Measurements from ENCODE around the gene PVR. TPM values are rescaled to one million over a fixed set of nuclear protein-coding genes. Genes with fewer than 3 reads are reported as not detected.

Gene PVR
- total RNA-seq, 1 experiment from 2014 or later, result 15.0 TPM

DNA sequence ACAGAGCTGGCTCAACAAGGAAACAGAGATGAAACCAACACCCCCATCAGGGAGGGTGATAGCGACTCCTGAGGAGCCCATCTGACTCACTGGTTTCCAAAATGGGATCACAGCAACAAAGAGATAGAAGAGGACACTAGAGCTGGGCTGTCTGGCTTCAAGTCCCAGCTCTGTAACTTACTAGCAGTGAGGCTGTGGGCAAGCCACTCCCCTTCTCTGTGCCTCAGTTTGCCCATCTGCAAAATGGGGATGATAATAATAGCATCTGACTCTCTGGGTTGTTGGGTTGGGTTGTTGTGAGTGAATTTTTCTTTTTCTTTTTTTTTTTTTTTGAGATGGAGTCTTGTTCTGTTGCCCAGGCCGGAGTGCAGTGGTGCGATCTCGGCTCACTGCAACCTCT, 16.1 kb upstream of the PVR start:
- H3K9me3 Mint-ChIP-seq, result 0 out of 2 replicates have a peak, but pooled peaks cover 5% of the 10 kb centered on the region
- ATAC-seq (no peak), DNase-seq (ENCODE audit: low spot score) (no peak)
- no peak overlapping the region for H3K4me3 Mint-ChIP-seq
- no peak overlapping the region for H3K27ac Mint-ChIP-seq
- peaks cover 4% of the 10 kb centered on the region for H3K4me1 Mint-ChIP-seq
- H3K36me3 Mint-ChIP-seq, result no peaks in the 10 kb centered on the region
- TF ChIP-seq, protein P1, sequence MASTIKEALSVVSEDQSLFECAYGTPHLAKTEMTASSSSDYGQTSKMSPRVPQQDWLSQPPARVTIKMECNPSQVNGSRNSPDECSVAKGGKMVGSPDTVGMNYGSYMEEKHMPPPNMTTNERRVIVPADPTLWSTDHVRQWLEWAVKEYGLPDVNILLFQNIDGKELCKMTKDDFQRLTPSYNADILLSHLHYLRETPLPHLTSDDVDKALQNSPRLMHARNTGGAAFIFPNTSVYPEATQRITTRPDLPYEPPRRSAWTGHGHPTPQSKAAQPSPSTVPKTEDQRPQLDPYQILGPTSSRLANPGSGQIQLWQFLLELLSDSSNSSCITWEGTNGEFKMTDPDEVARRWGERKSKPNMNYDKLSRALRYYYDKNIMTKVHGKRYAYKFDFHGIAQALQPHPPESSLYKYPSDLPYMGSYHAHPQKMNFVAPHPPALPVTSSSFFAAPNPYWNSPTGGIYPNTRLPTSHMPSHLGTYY (CRISPR knock-in tag; IDR thresholded peaks at IDR 0.05), result no peak
- TF ChIP-seq ELF4 (CRISPR knock-in tag; IDR thresholded peaks at IDR 0.05; ENCODE audit: low read depth) (no peak), TP53 (CRISPR knock-in tag; IDR thresholded peaks at IDR 0.05) (no peak), NFATC4 (CRISPR knock-in tag; IDR thresholded peaks at IDR 0.05) (no peak), FOXK1 (CRISPR knock-in tag; IDR thresholded peaks at IDR 0.05) (no peak), JAZF1 (CRISPR knock-in tag; IDR thresholded peaks at IDR 0.05) (no peak), ZNF263 (CRISPR knock-in tag; IDR thresholded peaks at IDR 0.05; ENCODE audit: low read depth) (no peak), IRF2 (CRISPR knock-in tag; IDR thresholded peaks at IDR 0.05; ENCODE audit: borderline replicate concordance, low read depth) (no peak), TEAD1 (CRISPR knock-in tag; IDR thresholded peaks at IDR 0.05) (no peak), FOXJ3 (CRISPR knock-in tag; IDR thresholded peaks at IDR 0.05; ENCODE audit: borderline replicate concordance) (no peak), ZNF423 (CRISPR knock-in tag; IDR thresholded peaks at IDR 0.05) (no peak), ZNF121 (CRISPR knock-in tag; IDR thresholded peaks at IDR 0.05) (no peak), NFE2L1 (CRISPR knock-in tag; IDR thresholded peaks at IDR 0.05) (no peak)
- TF ChIP-seq, protein P2, sequence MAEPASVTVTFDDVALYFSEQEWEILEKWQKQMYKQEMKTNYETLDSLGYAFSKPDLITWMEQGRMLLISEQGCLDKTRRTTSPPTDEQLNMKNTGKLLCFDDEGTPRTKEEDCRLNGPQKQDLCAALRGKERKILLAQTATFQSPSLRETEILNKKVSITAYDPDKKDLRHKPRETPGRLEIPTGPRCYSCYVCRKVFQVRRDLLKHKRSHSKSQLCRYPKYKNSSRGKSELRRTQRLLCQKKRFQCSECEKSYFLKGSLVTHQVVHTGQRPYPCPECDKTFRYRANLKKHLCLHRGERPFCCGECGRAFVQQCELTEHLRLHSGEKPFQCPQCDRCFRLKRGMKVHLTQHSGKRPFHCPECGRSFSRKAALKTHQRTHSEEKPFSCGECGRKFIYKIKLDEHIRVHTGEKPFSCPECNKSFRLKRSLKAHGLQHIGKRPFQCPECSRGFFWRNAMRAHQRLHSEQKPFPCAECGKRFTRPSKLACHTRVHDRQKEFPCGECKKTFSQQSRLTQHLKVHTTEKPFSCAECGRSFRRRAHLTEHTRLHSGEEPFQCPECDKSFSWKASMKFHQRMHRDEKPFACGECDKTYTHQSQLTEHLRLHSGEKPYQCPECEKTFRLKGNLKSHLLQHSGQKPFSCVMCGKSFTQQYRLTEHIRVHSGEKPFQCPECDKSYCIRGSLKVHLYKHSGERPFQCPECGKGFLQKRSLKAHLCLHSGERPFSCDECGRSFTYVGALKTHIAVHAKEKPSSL (CRISPR knock-in tag; conservative IDR thresholded peaks at IDR 0.05), result no peak
- TF ChIP-seq, protein P3, sequence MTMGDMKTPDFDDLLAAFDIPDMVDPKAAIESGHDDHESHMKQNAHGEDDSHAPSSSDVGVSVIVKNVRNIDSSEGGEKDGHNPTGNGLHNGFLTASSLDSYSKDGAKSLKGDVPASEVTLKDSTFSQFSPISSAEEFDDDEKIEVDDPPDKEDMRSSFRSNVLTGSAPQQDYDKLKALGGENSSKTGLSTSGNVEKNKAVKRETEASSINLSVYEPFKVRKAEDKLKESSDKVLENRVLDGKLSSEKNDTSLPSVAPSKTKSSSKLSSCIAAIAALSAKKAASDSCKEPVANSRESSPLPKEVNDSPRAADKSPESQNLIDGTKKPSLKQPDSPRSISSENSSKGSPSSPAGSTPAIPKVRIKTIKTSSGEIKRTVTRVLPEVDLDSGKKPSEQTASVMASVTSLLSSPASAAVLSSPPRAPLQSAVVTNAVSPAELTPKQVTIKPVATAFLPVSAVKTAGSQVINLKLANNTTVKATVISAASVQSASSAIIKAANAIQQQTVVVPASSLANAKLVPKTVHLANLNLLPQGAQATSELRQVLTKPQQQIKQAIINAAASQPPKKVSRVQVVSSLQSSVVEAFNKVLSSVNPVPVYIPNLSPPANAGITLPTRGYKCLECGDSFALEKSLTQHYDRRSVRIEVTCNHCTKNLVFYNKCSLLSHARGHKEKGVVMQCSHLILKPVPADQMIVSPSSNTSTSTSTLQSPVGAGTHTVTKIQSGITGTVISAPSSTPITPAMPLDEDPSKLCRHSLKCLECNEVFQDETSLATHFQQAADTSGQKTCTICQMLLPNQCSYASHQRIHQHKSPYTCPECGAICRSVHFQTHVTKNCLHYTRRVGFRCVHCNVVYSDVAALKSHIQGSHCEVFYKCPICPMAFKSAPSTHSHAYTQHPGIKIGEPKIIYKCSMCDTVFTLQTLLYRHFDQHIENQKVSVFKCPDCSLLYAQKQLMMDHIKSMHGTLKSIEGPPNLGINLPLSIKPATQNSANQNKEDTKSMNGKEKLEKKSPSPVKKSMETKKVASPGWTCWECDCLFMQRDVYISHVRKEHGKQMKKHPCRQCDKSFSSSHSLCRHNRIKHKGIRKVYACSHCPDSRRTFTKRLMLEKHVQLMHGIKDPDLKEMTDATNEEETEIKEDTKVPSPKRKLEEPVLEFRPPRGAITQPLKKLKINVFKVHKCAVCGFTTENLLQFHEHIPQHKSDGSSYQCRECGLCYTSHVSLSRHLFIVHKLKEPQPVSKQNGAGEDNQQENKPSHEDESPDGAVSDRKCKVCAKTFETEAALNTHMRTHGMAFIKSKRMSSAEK (CRISPR knock-in tag; IDR thresholded peaks at IDR 0.05; ENCODE audit: borderline replicate concordance), result no peak
- TF ChIP-seq, protein P4, sequence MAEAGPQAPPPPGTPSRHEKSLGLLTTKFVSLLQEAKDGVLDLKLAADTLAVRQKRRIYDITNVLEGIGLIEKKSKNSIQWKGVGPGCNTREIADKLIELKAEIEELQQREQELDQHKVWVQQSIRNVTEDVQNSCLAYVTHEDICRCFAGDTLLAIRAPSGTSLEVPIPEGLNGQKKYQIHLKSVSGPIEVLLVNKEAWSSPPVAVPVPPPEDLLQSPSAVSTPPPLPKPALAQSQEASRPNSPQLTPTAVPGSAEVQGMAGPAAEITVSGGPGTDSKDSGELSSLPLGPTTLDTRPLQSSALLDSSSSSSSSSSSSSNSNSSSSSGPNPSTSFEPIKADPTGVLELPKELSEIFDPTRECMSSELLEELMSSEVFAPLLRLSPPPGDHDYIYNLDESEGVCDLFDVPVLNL (CRISPR knock-in tag; IDR thresholded peaks at IDR 0.05; ENCODE audit: borderline replicate concordance, low read depth), result no peak
- TF ChIP-seq, protein P5, sequence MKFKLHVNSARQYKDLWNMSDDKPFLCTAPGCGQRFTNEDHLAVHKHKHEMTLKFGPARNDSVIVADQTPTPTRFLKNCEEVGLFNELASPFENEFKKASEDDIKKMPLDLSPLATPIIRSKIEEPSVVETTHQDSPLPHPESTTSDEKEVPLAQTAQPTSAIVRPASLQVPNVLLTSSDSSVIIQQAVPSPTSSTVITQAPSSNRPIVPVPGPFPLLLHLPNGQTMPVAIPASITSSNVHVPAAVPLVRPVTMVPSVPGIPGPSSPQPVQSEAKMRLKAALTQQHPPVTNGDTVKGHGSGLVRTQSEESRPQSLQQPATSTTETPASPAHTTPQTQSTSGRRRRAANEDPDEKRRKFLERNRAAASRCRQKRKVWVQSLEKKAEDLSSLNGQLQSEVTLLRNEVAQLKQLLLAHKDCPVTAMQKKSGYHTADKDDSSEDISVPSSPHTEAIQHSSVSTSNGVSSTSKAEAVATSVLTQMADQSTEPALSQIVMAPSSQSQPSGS (CRISPR knock-in tag; IDR thresholded peaks at IDR 0.05; ENCODE audit: borderline replicate concordance, low read depth), result no peak
- TF ChIP-seq, protein P6, sequence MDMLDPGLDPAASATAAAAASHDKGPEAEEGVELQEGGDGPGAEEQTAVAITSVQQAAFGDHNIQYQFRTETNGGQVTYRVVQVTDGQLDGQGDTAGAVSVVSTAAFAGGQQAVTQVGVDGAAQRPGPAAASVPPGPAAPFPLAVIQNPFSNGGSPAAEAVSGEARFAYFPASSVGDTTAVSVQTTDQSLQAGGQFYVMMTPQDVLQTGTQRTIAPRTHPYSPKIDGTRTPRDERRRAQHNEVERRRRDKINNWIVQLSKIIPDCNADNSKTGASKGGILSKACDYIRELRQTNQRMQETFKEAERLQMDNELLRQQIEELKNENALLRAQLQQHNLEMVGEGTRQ (CRISPR knock-in tag; IDR thresholded peaks at IDR 0.05), result no peak
- ChIA-PET CTCF (interaction anchor here (1.0 to 1.8 kb wide), 3 partner anchors 44 to 62 kb away, joined by 3 to 8 read pairs (median 6); no protein-coding TSS in a partner anchor), POLR2A (interaction anchor here (0.7 to 1.5 kb wide), 2 partner anchors 9 to 64 kb away, joined by 3 to 4 read pairs; no protein-coding TSS in a partner anchor)
- H3K27me3 Mint-ChIP-seq (ENCODE audit: low read depth), result peaks cover 6% of the 10 kb centered on the region
